Esophagus muscularis mucosa (tissue), 4 donors: ENCODE data around the gene KCNN2.

ENCODE experiments used
- CTCF ChIP-seq, 3 experiments: fragments of 200-600 bp in 2 of 3; fragments of 450-650 bp in 1 of 3; sonication (generic) in 2 of 3; IDR thresholded peaks; one replicate each; pipeline ENCODE4 v1.5.1; 2017 to 2019; ENCODE audit warnings: antibody characterized with exemption in 3 of 3, mild to moderate bottlenecking in 2 of 3, moderate library complexity in 1 of 3
- EP300 ChIP-seq: sonication (generic); formaldehyde crosslinking; IDR thresholded peaks from one replicate; pipeline ENCODE4 v1.6.1; 2017; ENCODE audit warnings: antibody characterized with exemption
- POLR2A ChIP-seq: fragments of 450-650 bp; IDR thresholded peaks from one replicate; pipeline ENCODE4 v1.6.1; 2017; ENCODE audit warnings: antibody characterized with exemption, moderate library complexity, mild to moderate bottlenecking, low read depth
- POLR2AphosphoS5 ChIP-seq, 2 donors: sonication (generic); formaldehyde crosslinking; IDR thresholded peaks; one replicate each; pipeline ENCODE4 v1.6.1; 2017; ENCODE audit warnings: antibody characterized with exemption in 2 of 2

- TF ChIP-seq CTCF (IDR thresholded peaks at IDR 0.05) (no peak), EP300 (no peak), POLR2A (no peak), POLR2AphosphoS5 (IDR thresholded peaks at IDR 0.05) (no peak)
Observed at GRCh38 chr5:114335391-114335790, 26.5 kb upstream of the KCNN2 start.
